Measurements from ENCODE around the gene RC3H2. TPM values are rescaled to one million over a fixed set of nuclear protein-coding genes. Genes with fewer than 3 reads are reported as not detected.
"Not testable (repeated sequence)": the region's sequence is repeated elsewhere in the genome, so short reads cannot be mapped to it uniquely, and the experiment has no call there.

RC3H2 gene
- polyA plus RNA-seq, 1 donor: 52.1 TPM

GRCh38 chr9:122922713-122923112 lies 17.6 kb upstream of the RC3H2 start:
- no peak for DNase-seq

- DNase-seq: no peak
These were observed 13.2 kb upstream of the RC3H2 start for GRCh38 chr9:122918310-122918709.

- peak; percentile 75 for DNase-seq
These were observed 8.0 kb upstream of the RC3H2 start, which contains the start of gene ZBTB6 for GRCh38 chr9:122912964-122913673. Gene ZBTB6, minus strand, starts transcription at chr9:122913323. Its CDS starts 1,251 bp downstream, at chr9:122912072.

- no peak for DNase-seq
These were observed 7.5 kb upstream of the RC3H2 start for GRCh38 chr9:122912671-122912963.

GRCh38 chr9:122906122-122906521 lies 963 bp upstream of the RC3H2 start:
- DNase-seq: not testable (repeated sequence)

GRCh38 chr9:122904466-122904822 lies 715 bp downstream of the RC3H2 start:
- peak; percentile 30 for DNase-seq

GRCh38 chr9:122900791-122901190 lies 4.4 kb downstream of the RC3H2 start:
- no peak for DNase-seq

GRCh38 chr9:122897969-122898368 lies 7.2 kb downstream of the RC3H2 start:
- DNase-seq: no peak

GRCh38 chr9:122888480-122888879 lies 16.7 kb downstream of the RC3H2 start:
- DNase-seq: no peak

- no peak for DNase-seq
These were observed 22.0 kb downstream of the RC3H2 start for GRCh38 chr9:122883125-122883524.

GRCh38 chr9:122879443-122879842 lies 25.7 kb downstream of the RC3H2 start:
- DNase-seq: no peak

GRCh38 chr9:122875523-122875922 lies 29.6 kb downstream of the RC3H2 start:
- DNase-seq: no peak

- not testable (repeated sequence) for DNase-seq
These were observed 37.9 kb downstream of the RC3H2 start for GRCh38 chr9:122867276-122867675.

- no peak for DNase-seq
These were observed 39.1 kb downstream of the RC3H2 start for GRCh38 chr9:122866079-122866478.

- DNase-seq: no peak
These were observed 39.9 kb downstream of the RC3H2 start for GRCh38 chr9:122865300-122865699.

- DNase-seq: no peak
These were observed 41.8 kb downstream of the RC3H2 start for GRCh38 chr9:122863407-122863806.

- DNase-seq: no peak
These were observed 44.6 kb downstream of the RC3H2 start for GRCh38 chr9:122860319-122861142.

GRCh38 chr9:122857815-122858214 lies 47.3 kb downstream of the RC3H2 start:
- no peak for DNase-seq

- DNase-seq: not testable (repeated sequence)
These were observed 52.9 kb downstream of the RC3H2 start for GRCh38 chr9:122852085-122852786.

- no peak for DNase-seq
These were observed 56.8 kb downstream of the RC3H2 start for GRCh38 chr9:122848256-122848943.

- no peak for DNase-seq
These were observed 58.7 kb downstream of the RC3H2 start for GRCh38 chr9:122846371-122846940.

- no peak for DNase-seq
These were observed 60.0 kb downstream of the RC3H2 start for GRCh38 chr9:122845116-122845515.

Measured in left kidney (tissue), 2 donors.